Measurements from ENCODE around the gene CBX3.
"Not testable (repeated sequence)": the region's sequence is repeated elsewhere in the genome, so short reads cannot be mapped to it uniquely, and the experiment has no call there.

Gene CBX3

DNA sequence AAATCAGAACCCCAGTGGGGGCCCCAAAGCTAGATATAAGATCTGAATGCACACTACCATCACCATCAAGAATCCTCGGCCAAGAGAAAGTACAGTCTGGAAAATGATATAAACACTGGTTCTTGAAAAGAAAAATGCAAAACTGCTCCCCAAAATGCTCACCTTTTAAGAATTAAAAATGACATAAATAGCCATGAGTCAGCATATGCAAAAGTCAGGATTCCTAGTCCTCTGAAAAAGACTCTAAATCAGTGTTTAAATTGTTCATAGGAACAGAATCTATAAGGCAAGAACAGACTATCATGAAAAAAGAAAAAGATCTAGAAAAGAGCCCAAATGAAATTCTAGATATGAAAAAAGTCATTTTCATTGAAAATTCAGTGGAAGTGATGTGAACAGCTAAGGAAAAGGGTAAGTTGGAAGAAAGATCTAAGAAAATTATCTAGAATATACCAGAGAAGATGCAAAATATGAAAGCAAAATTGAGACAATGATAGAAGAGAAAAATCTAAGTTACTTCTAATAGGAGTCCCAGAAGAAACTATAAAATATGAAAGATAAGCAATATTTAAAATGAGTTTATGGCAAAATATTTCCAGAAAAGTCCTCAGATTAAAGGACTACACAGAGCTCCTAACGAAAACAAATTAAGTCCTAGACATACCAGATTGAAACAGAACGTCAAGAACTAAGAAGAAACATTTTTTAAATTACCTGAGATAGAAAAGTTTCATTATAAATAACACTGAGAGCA lies 19.9 kb upstream of the CBX3 start:
- no peak for TF ChIP-seq TAF1 (IDR thresholded peaks at IDR 0.05; ENCODE audit: low read depth, low read length)
- no peak for TF ChIP-seq POLR2A (IDR thresholded peaks at IDR 0.05; ENCODE audit: low read depth, low read length)
- DNase-seq (ENCODE audit: insufficient read length, low spot score) = no peak
- no peak for FAIRE-seq

DNA sequence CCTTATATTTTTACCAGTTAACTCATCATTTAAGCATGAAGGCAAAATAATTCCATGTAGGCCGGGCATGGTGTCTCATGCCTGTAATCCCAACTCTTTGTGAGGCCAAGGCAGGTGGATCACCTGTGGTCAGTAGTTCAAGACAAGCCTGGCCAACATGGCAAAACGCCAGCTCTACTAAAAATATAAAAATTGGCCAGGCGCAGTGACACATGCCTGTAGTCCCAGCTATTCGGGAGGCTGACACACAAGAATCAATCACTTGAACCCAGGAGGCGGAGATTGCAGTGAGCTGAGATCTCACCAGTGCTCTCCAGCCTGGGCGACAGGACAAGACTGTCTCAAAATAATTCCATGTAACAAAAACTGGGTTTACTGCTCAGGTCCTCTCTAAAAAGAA lies 19.3 kb upstream of the CBX3 start:
- FAIRE-seq (no peak), DNase-seq (ENCODE audit: insufficient read length, low spot score) (no peak)
- TF ChIP-seq SPI1 (IDR thresholded peaks at IDR 0.05; ENCODE audit: low read depth, low read length) (no peak), POLR2A (IDR thresholded peaks at IDR 0.05; ENCODE audit: low read depth, low read length) (peak; percentile 11; the same call in 1 of the 2 replicates), POU2F2 (IDR thresholded peaks at IDR 0.05; ENCODE audit: low read depth, low read length) (no peak), PAX5 (IDR thresholded peaks at IDR 0.05; ENCODE audit: insufficient read depth, low read length, severe bottlenecking) (no peak), POLR2AphosphoS5 (IDR thresholded peaks at IDR 0.05; ENCODE audit: low read depth, low read length) (peak; percentile 55; the same call in 1 of the 2 replicates), TAF1 (IDR thresholded peaks at IDR 0.05; ENCODE audit: low read depth, low read length) (no peak)

DNA sequence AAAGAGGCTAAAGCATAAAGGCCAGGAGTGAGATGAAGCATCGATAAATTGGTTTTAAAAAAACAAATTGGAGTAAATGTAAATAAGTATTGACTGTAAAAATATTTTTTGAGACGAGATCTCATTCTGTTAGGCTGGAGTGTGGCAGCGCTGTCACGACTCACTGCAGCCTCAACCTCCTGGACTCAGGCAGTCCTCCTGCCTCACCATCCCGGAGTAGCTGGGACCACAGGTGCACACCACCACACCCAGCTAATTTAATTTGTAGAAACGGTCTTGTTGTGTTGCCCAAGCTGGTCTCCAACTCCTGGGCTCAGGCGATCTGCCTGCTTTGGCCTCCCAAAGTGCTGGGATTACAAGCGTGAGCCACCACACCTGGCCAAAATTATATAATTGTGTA lies 18.8 kb upstream of the CBX3 start:
- TF ChIP-seq POLR2AphosphoS5 (IDR thresholded peaks at IDR 0.05; ENCODE audit: low read depth, low read length) = peak; percentile 13; the same call in 1 of the 2 replicates
- no peak for TF ChIP-seq POU2F2 (IDR thresholded peaks at IDR 0.05; ENCODE audit: low read depth, low read length)
- TF ChIP-seq POLR2A (IDR thresholded peaks at IDR 0.05; ENCODE audit: low read depth, low read length) = 0 out of 2 replicates have a peak, but pooled peaks have one; percentile 9
- no peak for TF ChIP-seq PAX5 (IDR thresholded peaks at IDR 0.05; ENCODE audit: insufficient read depth, low read length, severe bottlenecking)
- TF ChIP-seq TAF1 (IDR thresholded peaks at IDR 0.05; ENCODE audit: low read depth, low read length) = no peak
- DNase-seq (ENCODE audit: insufficient read length, low spot score) = no peak
- no peak for FAIRE-seq

DNA sequence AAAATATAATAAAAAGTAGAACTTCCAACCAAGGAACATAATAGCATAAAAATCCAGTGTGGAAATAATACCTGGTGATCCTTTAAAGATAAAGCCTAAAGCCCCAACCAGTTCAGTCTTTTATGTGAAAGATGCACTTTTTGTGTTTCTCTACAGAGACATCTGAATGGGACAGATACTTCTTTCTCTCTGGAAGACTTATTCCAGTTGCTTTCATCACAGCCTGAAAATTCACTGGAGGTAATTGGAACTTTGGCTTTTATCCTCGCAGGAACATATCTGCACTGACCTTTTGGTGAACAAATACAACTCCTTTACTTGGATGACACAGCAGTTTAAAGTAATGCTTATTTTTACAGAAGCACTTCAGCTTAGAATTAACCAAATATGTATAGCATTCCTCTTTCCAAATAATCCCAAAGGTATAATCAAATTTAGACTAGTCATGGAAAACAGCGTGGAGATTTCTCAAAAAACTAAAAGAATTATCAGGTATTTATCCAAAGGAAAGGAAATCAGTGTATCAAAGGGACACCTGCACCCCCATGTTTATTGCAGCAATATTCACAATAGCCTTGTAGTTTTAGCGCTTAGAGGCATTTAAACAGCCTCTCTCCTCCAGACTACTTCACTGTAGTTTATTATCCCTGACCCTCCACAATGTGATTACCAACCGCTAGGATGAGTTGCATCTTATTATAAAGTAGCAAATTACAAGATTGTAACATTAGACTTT lies 17.8 kb upstream of the CBX3 start:
- DNase-seq (ENCODE audit: insufficient read length, low spot score) (no peak), FAIRE-seq (no peak)
- TF ChIP-seq POU2F2 (IDR thresholded peaks at IDR 0.05; ENCODE audit: low read depth, low read length) (no peak), POLR2A (IDR thresholded peaks at IDR 0.05; ENCODE audit: low read depth, low read length) (no peak), SPI1 (IDR thresholded peaks at IDR 0.05; ENCODE audit: low read depth, low read length) (no peak)

DNA sequence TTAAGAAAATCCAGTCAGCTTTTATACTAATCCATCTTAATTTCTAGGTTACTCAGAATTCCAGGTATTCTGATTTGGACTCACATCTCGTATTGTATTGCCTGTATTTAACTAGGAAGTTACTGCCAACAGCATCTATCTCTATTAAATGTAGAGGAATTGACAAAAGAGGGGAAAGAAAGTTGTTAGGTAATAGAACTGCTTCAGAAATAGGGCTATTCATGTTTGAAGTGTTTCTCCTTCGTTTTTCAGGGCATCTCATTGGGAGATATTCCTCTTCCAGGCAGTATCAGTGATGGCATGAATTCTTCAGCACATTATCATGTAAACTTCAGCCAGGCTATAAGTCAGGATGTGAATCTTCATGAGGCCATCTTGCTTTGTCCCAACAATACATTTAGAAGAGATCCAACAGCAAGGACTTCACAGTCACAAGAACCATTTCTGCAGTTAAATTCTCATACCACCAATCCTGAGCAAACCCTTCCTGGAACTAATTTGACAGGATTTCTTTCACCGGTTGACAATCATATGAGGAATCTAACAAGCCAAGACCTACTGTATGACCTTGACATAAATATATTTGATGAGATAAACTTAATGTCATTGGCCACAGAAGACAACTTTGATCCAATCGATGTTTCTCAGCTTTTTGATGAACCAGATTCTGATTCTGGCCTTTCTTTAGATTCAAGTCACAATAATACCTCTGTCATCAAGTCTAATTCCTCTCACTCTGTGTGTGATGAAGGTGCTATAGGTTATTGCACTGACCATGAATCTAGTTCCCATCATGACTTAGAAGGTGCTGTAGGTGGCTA lies 17.1 kb upstream of the CBX3 start:
- FAIRE-seq; DNase-seq (ENCODE audit: insufficient read length, low spot score): not testable (repeated sequence)
- TF ChIP-seq POLR2A (IDR thresholded peaks at IDR 0.05; ENCODE audit: low read depth, low read length) = peak; percentile 69

DNA sequence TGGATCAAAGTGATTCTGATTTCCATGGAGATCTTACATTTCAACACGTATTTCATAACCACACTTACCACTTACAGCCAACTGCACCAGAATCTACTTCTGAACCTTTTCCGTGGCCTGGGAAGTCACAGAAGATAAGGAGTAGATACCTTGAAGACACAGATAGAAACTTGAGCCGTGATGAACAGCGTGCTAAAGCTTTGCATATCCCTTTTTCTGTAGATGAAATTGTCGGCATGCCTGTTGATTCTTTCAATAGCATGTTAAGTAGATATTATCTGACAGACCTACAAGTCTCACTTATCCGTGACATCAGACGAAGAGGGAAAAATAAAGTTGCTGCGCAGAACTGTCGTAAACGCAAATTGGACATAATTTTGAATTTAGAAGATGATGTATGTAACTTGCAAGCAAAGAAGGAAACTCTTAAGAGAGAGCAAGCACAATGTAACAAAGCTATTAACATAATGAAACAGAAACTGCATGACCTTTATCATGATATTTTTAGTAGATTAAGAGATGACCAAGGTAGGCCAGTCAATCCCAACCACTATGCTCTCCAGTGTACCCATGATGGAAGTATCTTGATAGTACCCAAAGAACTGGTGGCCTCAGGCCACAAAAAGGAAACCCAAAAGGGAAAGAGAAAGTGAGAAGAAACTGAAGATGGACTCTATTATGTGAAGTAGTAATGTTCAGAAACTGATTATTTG lies 16.3 kb upstream of the CBX3 start:
- DNase-seq (ENCODE audit: insufficient read length, low spot score) (no peak), FAIRE-seq (peak; percentile 84)
- TF ChIP-seq TAF1 (IDR thresholded peaks at IDR 0.05; ENCODE audit: low read depth, low read length) = no peak
- TF ChIP-seq SPI1 (IDR thresholded peaks at IDR 0.05; ENCODE audit: low read depth, low read length) = no peak
- TF ChIP-seq PAX5 (IDR thresholded peaks at IDR 0.05; ENCODE audit: insufficient read depth, low read length, severe bottlenecking) = no peak
- no peak for TF ChIP-seq POLR2AphosphoS5 (IDR thresholded peaks at IDR 0.05; ENCODE audit: low read depth, low read length)
- no peak for TF ChIP-seq POLR2A (IDR thresholded peaks at IDR 0.05; ENCODE audit: low read depth, low read length)
- peak; percentile 46; the same call in 1 of the 2 replicates for TF ChIP-seq POU2F2 (IDR thresholded peaks at IDR 0.05; ENCODE audit: low read depth, low read length)

DNA sequence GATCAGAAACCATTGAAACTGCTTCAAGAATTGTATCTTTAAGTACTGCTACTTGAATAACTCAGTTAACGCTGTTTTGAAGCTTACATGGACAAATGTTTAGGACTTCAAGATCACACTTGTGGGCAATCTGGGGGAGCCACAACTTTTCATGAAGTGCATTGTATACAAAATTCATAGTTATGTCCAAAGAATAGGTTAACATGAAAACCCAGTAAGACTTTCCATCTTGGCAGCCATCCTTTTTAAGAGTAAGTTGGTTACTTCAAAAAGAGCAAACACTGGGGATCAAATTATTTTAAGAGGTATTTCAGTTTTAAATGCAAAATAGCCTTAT lies 15.7 kb upstream of the CBX3 start:
- FAIRE-seq = peak; percentile 85
- no peak for DNase-seq (ENCODE audit: insufficient read length, low spot score)
- TF ChIP-seq TAF1 (IDR thresholded peaks at IDR 0.05; ENCODE audit: low read depth, low read length) = no peak
- TF ChIP-seq PAX5 (IDR thresholded peaks at IDR 0.05; ENCODE audit: insufficient read depth, low read length, severe bottlenecking) = no peak
- TF ChIP-seq POU2F2 (IDR thresholded peaks at IDR 0.05; ENCODE audit: low read depth, low read length) = no peak
- TF ChIP-seq POLR2A (IDR thresholded peaks at IDR 0.05; ENCODE audit: low read depth, low read length) = no peak
- TF ChIP-seq SPI1 (IDR thresholded peaks at IDR 0.05; ENCODE audit: low read depth, low read length) = no peak
- TF ChIP-seq POLR2AphosphoS5 (IDR thresholded peaks at IDR 0.05; ENCODE audit: low read depth, low read length) = no peak

DNA sequence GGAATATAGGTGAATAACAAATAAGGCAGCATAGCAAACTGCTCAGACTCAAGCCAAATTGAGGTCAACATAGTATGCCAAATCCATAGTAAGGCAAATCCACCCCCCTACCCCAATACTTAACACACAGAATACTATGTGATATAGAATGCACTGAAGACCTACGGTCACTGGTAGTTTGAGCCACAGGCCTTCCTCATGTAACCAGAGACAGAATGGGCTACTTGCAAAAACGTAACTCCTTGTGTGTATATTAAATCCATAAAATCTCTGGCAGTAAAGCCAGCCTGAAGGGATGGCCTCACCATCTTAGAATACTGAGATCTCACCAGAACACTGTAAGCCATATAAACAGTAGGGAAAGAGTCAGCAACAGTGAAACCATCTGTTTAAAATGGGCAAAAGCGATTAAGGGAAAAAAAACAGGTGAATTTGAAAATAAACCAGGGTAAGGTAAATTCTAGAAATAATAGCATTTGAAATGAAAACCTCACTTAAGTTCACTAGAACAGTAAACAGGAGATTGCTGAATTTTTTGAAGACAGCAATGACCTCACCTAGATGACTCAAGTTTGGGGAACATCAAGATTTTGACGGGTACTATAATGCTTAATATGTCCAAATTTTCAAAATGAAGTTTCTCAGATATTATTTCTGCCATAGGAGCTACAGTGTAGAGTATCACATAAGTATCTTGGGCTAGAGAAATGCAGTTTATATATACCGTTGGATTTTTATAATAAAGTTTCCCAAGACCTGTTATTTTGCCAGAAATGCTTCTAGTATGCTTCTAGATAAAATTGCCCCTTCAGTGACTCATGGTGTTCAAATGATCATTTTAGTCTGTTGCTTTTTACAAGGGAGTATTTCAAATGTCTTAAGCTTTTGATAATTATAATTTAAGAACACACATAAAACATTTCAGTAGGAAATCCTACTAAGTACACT lies 14.9 kb upstream of the CBX3 start:
- TF ChIP-seq POLR2AphosphoS5 (IDR thresholded peaks at IDR 0.05; ENCODE audit: low read depth, low read length) = peak; percentile 90
- peak; percentile 68; the same call in 1 of the 2 replicates for TF ChIP-seq POLR2A (IDR thresholded peaks at IDR 0.05; ENCODE audit: low read depth, low read length)
- TF ChIP-seq TAF1 (IDR thresholded peaks at IDR 0.05; ENCODE audit: low read depth, low read length) = no peak
- TF ChIP-seq POU2F2 (IDR thresholded peaks at IDR 0.05; ENCODE audit: low read depth, low read length) = no peak
- TF ChIP-seq SPI1 (IDR thresholded peaks at IDR 0.05; ENCODE audit: low read depth, low read length) = no peak
- no peak for TF ChIP-seq PAX5 (IDR thresholded peaks at IDR 0.05; ENCODE audit: insufficient read depth, low read length, severe bottlenecking)
- FAIRE-seq (peak; percentile 23), DNase-seq (ENCODE audit: insufficient read length, low spot score) (no peak)
